DOHH2 (cell line): ENCODE data around the gene FUT1.

Source experiments
- H3F3A ChIP-seq: fragments of 200-600 bp; sonication (generic), shearing (Covaris generic); 2 replicates; pipeline ENCODE4 v1.6.0; 2016; ENCODE audit warnings: antibody characterized with exemption, mild to moderate bottlenecking; ENCODE audit not compliant: control insufficient read depth, insufficient read depth
- H3K27ac ChIP-seq: fragments of 200-600 bp; sonication (generic); 2 replicates; pipeline ENCODE4 v1.5.1; 2014; ENCODE audit warnings: low read depth, mild to moderate bottlenecking, low read length, moderate library complexity
- H3K27me3 ChIP-seq: fragments of 200-600 bp; sonication (generic); 2 replicates; pipeline ENCODE4 v1.6.1; 2014; ENCODE audit warnings: mild to moderate bottlenecking, low read length, mixed read lengths; ENCODE audit not compliant: control insufficient read depth
- H3K36me3 ChIP-seq: fragments of 200-600 bp; sonication (generic); 2 replicates; pipeline ENCODE4 v1.6.1; 2014; ENCODE audit warnings: mild to moderate bottlenecking, low read length, moderate library complexity, mixed read lengths; ENCODE audit not compliant: control insufficient read depth
- H3K4me1 ChIP-seq: fragments of 200-600 bp; sonication (generic); 2 replicates; pipeline ENCODE4 v1.6.1; 2014; ENCODE audit warnings: mild to moderate bottlenecking, low read length, mixed read lengths; ENCODE audit not compliant: control insufficient read depth
- H3K4me2 ChIP-seq: fragments of 200-600 bp; sonication (generic); 2 replicates; pipeline ENCODE4 v1.6.0; 2014; ENCODE audit warnings: mild to moderate bottlenecking, low read length, moderate library complexity
- H3K4me3 ChIP-seq: fragments of 200-600 bp; sonication (generic); 2 replicates; pipeline ENCODE4 v1.5.1; 2014; ENCODE audit warnings: mild to moderate bottlenecking, low read length, mixed read lengths
- H3K79me2 ChIP-seq: fragments of 200-600 bp; sonication (generic); 2 replicates; pipeline ENCODE4 v1.6.1; 2014; ENCODE audit warnings: mild to moderate bottlenecking, low read length, mixed read lengths; ENCODE audit not compliant: control insufficient read depth
- H3K9me2 ChIP-seq: fragments of 200-600 bp; sonication (generic); replicated peaks from 2 replicates; pipeline ENCODE4 v1.6.1; 2014; ENCODE audit warnings: mild to moderate bottlenecking, low read length, mixed read lengths; ENCODE audit not compliant: control insufficient read depth
- H3K9me3 ChIP-seq: fragments of 200-600 bp; sonication (generic); 2 replicates; pipeline ENCODE4 v1.6.1; 2014; ENCODE audit warnings: antibody characterized with exemption, low read length, mixed read lengths; ENCODE audit not compliant: control insufficient read depth, insufficient read depth
- H4K20me1 ChIP-seq: fragments of 200-600 bp; sonication (generic); 2 replicates; pipeline ENCODE4 v1.6.0; 2014; ENCODE audit warnings: low read depth, mild to moderate bottlenecking, antibody characterized with exemption, low read length, moderate library complexity; ENCODE audit not compliant: control insufficient read depth, insufficient read depth
- EZH2phosphoT487 ChIP-seq: fragments of 200-600 bp; sonication (generic); IDR thresholded peaks from 2 replicates; pipeline ENCODE4 v1.6.1; 2017; ENCODE audit warnings: borderline replicate concordance, mild to moderate bottlenecking, antibody characterized with exemption, low read length, moderate library complexity, mixed read lengths
- TF ChIP-seq, protein P1 (sequence below): fragments of 200-600 bp; sonication (generic); IDR thresholded peaks from one replicate; pipeline ENCODE4 v1.5.1; 2014; ENCODE audit warnings: antibody characterized with exemption, mild to moderate bottlenecking, low read depth, low read length; ENCODE audit not compliant: poor library complexity, severe bottlenecking

The FUT1 gene

DNA sequence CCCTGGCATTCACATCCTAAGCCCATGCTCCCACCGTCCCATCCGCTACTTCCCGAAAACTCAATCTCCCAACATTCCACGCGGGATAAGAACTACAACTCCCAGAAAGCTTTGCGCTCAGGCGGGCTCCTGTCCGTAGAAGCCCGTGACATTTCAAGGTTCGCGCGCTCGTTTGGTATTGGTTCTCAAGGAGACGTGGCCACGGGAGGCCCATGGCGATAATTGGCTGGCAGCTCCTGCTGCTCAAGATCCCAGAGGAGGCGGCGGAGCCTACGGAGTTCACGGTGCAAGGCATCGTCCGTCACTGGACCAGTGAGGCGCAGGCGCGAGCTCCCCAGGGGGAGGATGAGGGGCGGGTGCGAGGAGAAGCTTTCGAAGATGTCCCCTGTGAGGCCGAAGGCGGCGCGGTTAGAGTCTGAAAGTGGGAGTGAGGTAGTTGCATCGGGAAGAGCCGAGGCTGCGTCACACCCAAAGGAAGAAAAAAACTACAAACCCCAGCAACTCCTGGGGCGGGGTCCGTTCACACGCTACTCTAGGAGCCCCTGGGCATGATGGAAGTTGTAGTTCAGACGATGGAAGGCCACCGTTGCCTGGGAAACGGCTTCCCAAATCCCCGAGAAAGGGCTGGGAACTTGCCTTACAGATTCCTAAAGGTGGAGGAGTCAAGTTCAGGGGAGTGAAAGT, 31.7 kb downstream of the FUT1 start:
- H3K9me2 ChIP-seq, result no peaks in the 10 kb centered on the region
- peaks cover 31% of the 10 kb centered on the region for H3K4me1 ChIP-seq
- peaks cover 1% of the 10 kb centered on the region for H3K36me3 ChIP-seq
- no peaks in the 10 kb centered on the region for H3K9me3 ChIP-seq
- peak overlapping the region; percentile 71 for H3K27ac ChIP-seq
- peak overlapping the region; percentile 81 for H3K4me3 ChIP-seq
- peak overlapping the region; percentile 76 for H3K4me2 ChIP-seq
- no peaks in the 10 kb centered on the region for H3K79me2 ChIP-seq
- H3K27me3 ChIP-seq, result no peaks in the 10 kb centered on the region
- H4K20me1 ChIP-seq, result no peaks in the 10 kb centered on the region
- TF ChIP-seq, protein P1, sequence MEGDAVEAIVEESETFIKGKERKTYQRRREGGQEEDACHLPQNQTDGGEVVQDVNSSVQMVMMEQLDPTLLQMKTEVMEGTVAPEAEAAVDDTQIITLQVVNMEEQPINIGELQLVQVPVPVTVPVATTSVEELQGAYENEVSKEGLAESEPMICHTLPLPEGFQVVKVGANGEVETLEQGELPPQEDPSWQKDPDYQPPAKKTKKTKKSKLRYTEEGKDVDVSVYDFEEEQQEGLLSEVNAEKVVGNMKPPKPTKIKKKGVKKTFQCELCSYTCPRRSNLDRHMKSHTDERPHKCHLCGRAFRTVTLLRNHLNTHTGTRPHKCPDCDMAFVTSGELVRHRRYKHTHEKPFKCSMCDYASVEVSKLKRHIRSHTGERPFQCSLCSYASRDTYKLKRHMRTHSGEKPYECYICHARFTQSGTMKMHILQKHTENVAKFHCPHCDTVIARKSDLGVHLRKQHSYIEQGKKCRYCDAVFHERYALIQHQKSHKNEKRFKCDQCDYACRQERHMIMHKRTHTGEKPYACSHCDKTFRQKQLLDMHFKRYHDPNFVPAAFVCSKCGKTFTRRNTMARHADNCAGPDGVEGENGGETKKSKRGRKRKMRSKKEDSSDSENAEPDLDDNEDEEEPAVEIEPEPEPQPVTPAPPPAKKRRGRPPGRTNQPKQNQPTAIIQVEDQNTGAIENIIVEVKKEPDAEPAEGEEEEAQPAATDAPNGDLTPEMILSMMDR, result no peak
- TF ChIP-seq EZH2phosphoT487, result no peak
- H3F3A ChIP-seq, result peaks cover 8% of the 10 kb centered on the region

DNA sequence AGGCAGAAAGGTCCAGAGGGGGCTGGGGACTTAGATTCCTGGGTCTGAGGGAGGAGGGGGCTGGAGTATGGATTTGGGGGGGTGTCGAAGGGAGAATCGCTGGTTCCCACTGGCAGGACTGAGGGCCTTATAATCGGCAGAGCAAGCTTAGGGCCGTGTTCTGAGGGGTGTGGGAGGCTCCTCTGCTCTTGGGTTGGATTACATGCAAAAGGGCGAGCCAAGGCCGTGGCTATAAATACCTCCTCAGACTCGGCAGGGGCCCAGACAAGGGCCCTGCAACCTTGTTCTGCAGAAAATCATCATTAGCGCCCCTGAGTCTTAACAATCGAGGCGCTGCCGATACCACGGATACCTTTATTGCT, 32.2 kb downstream of the FUT1 start:
- H3K27ac ChIP-seq, result peak overlapping the region; percentile 71
- TF ChIP-seq, protein P1, result no peak
- TF ChIP-seq EZH2phosphoT487, result no peak

DNA sequence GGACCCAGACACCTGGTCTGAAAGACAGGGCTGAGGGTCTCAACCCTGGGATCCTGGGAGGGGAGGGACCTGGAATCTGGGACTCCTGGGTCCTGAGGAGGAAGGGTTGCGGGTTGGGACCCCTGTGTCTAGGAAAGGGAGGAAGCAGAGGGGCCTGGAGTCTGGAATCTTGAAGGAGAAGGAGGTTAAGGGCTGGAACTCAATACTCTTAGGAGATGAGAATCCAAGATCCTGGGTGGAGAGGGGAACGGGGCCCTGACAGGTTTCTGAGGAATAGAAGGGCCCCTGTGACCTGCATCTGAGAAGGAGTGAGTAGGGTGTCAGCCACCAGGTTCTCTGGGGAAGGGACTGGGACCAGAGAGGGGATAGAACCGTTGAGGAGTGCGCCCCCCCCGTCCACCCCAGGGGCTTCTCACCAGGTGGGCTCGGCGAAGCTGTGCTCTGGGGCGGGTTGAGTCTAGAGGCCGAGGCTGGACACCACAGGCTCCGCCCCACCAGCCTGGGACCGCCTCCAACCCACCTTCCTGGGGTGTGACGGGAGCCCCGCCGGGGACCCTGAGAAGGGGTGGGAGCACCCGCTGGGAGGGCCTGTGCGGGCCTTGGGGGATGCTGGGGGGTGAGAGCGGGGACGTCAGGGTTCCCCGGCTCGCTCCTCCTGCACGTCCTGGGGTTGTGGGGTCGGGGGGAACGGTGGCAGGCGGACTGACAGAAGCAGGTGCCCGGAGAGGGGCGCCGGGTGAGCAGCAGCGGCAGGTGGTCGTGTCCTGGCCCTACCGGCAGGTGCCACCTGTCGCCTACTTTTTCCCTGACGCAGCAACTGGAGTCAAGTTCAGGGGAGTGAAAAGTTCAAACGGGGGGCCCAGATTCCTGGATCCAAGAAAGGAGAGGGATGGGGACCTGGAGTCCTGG, 32.9 kb downstream of the FUT1 start, which contains the start of gene MAMSTR:
Gene MAMSTR, minus strand, starts transcription at position 463 of the 909 bp plus-strand sequence. CDS start 694 bp downstream, outside the sequence.
- TF ChIP-seq EZH2phosphoT487, result no peak
- TF ChIP-seq, protein P1, result no peak
- peak within 1 kb of the TSS; percentile 71 for H3K27ac ChIP-seq

More for the DNA sequence above, 32.2 kb downstream of the FUT1 start:
- H3K4me1 ChIP-seq, result peaks cover 31% of the 10 kb centered on the region
- peak overlapping the region; percentile 81 for H3K4me3 ChIP-seq
- no peaks in the 10 kb centered on the region for H3K27me3 ChIP-seq
- peaks cover 3% of the 10 kb centered on the region for H3F3A ChIP-seq
- H3K36me3 ChIP-seq, result no peaks in the 10 kb centered on the region; the same call in 1 of the 2 replicates
- H3K4me2 ChIP-seq, result peak overlapping the region; percentile 76
- H4K20me1 ChIP-seq, result no peaks in the 10 kb centered on the region
- H3K79me2 ChIP-seq, result no peaks in the 10 kb centered on the region; the same call in 1 of the 2 replicates
- no peaks in the 10 kb centered on the region for H3K9me2 ChIP-seq
- H3K9me3 ChIP-seq, result no peaks in the 10 kb centered on the region

More for the DNA sequence above, 32.9 kb downstream of the FUT1 start, which contains the start of gene MAMSTR:
- Histone ChIP-seq H3K79me2 (peaks cover 7% of the 10 kb centered on the region), H3F3A (peaks cover 3% of the 10 kb centered on the region), H3K4me2 (peak within 1 kb of the TSS; percentile 76), H3K36me3 (no peaks in the 10 kb centered on the region), H3K9me2 (no peaks in the 10 kb centered on the region), H3K4me1 (peaks cover 31% of the 10 kb centered on the region), H3K27me3 (no peaks in the 10 kb centered on the region), H3K4me3 (peak within 1 kb of the TSS; percentile 81), H4K20me1 (no peaks in the 10 kb centered on the region), H3K9me3 (no peaks in the 10 kb centered on the region)
